ENCODE data around the gene PCDH9. TPM values are rescaled to one million over a fixed set of nuclear protein-coding genes. Genes with fewer than 3 reads are reported as not detected.

PCDH9 gene
- total and polyA plus RNA-seq, 2 experiments from 2014 or later = 0.31 to 0.52 TPM

GRCh38 chr13:67004511-67004910 lies 225.6 kb downstream of the PCDH9 start:
- no peaks in the 10 kb centered on the region for H4K20me1 ChIP-seq (replicated peaks; ENCODE audit: insufficient read depth)
- no peaks in the 10 kb centered on the region for H3K79me2 ChIP-seq (replicated peaks; ENCODE audit: insufficient read depth)
- no peak overlapping the region for H3K27ac ChIP-seq (ENCODE audit: low read depth)
- TF ChIP-seq JUNB (IDR thresholded peaks at IDR 0.05; ENCODE audit: unreplicated experiment) (no peak), ZNF331 (CRISPR knock-in tag; IDR thresholded peaks at IDR 0.05; ENCODE audit: low read depth) (no peak), ZNF462 (CRISPR knock-in tag; IDR thresholded peaks at IDR 0.05) (no peak), CTCF (conservative IDR thresholded peaks at IDR 0.05; ENCODE audit: low read depth in 2 of 2) (no peak), ZNF114 (CRISPR knock-in tag; IDR thresholded peaks at IDR 0.05) (no peak), EZH2phosphoT487 (IDR thresholded peaks at IDR 0.05; ENCODE audit: unreplicated experiment) (no peak), POLR2AphosphoS5 (IDR thresholded peaks at IDR 0.05; ENCODE audit: low read depth) (no peak), CREB1 (CRISPR knock-in tag; IDR thresholded peaks at IDR 0.05; ENCODE audit: low read depth) (no peak), STAT1 (IDR thresholded peaks at IDR 0.05; ENCODE audit: unreplicated experiment) (no peak), REST (IDR thresholded peaks at IDR 0.05; ENCODE audit: unreplicated experiment) (no peak), NANOG (IDR thresholded peaks at IDR 0.05; ENCODE audit: borderline replicate concordance) (no peak), EZH2 (IDR thresholded peaks at IDR 0.05; ENCODE audit: low read depth, unreplicated experiment) (no peak)
- Mint-ChIP-seq H3K4me1 (peaks cover 5% of the 10 kb centered on the region), H3K27ac (no peak overlapping the region), H3K36me3 (ENCODE audit: low read depth) (no peaks in the 10 kb centered on the region), H3K4me3 (no peak overlapping the region), H3K27me3 (ENCODE audit: insufficient read depth, low read depth, poor library complexity) (no peaks in the 10 kb centered on the region), H3K9me3 (no peaks in the 10 kb centered on the region)
- no peak overlapping the region for H2AFZ ChIP-seq
- peaks cover 5% of the 10 kb centered on the region; the same call in 1 of the 2 replicates for H3K4me1 ChIP-seq (ENCODE audit: insufficient read depth)
- H3K27me3 ChIP-seq (ENCODE audit: insufficient read depth) = no peaks in the 10 kb centered on the region
- no peaks in the 10 kb centered on the region for H3K36me3 ChIP-seq (ENCODE audit: insufficient read depth)
- H3K4me3 ChIP-seq = no peak overlapping the region
- DNase-seq (ENCODE audit: low spot score) = no peak
- H3K4me2 ChIP-seq = no peak overlapping the region
- H3K9me2 ChIP-seq (ENCODE audit: insufficient read depth) = no peaks in the 10 kb centered on the region
- H3F3A ChIP-seq (replicated peaks; ENCODE audit: low read depth) = no peaks in the 10 kb centered on the region
- ATAC-seq = no peak

Data from GM23338 (cell line).